Sigmoid colon (tissue), 4 donors: ENCODE results near the gene NAA50.
A peak's percentile ranks its signal among the peaks of the same experiment; 100 is the strongest.

ENCODE experiments used
- POLR2A ChIP-seq, 2 donors: fragments of 450-650 bp; IDR thresholded peaks; one replicate each; pipeline ENCODE4 v1.6.1; 2016; ENCODE audit warnings: antibody characterized with exemption in 2 of 2, mild to moderate bottlenecking in 2 of 2, moderate library complexity in 2 of 2
- POLR2AphosphoS5 ChIP-seq, 4 donors: sonication (generic); formaldehyde crosslinking; IDR thresholded peaks; one replicate each; pipeline ENCODE4 v1.6.1; 2017; ENCODE audit warnings: antibody characterized with exemption in 4 of 4
- TF ChIP-seq, protein P1 (sequence below), 4 experiments: fragments of 450-650 bp in 3 of 4; fragments of 200-600 bp in 1 of 4; IDR thresholded peaks; one replicate each; pipeline ENCODE4 v1.5.1; 2016 to 2019; ENCODE audit warnings: antibody characterized with exemption in 4 of 4, mild to moderate bottlenecking in 3 of 4, moderate library complexity in 2 of 4

DNA sequence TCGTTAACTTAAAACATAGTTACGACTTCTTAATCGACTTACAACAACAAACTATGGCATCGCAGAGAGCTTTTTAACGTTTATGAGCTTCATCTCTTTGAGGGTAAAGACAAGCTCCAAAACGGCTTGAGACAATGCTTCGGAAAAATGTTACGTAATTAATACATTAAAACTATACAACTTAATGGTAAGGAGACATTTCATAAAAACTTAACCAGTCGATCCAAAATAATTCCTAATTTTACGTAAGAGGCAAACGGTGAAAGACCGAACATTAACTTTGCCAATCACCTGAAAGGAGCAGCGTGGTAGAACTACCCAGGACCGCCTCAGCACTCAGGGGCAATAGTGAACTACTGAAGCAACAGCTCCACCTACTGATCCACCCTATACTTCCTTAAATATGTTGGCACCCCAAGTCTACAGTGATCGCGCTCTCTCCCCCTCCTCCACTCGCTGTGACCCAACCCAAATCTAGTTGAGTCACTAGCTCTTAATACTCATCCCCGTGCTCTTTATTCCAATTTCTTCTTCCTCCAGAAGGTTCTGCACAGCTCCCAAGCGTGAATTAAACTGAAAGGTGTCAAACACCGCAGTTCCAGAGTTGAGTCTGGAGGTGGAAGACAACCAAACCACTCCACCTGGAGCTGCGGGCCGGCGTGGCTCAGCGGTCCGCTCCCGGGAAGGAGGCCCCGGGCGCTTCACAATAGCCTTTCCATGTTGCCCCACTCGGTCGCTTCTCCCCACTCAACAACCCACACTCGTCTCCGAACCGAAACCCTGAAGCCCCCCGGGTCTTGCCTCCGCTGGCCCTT is 901 bp downstream of the NAA50 start:
- TF ChIP-seq, protein P1, sequence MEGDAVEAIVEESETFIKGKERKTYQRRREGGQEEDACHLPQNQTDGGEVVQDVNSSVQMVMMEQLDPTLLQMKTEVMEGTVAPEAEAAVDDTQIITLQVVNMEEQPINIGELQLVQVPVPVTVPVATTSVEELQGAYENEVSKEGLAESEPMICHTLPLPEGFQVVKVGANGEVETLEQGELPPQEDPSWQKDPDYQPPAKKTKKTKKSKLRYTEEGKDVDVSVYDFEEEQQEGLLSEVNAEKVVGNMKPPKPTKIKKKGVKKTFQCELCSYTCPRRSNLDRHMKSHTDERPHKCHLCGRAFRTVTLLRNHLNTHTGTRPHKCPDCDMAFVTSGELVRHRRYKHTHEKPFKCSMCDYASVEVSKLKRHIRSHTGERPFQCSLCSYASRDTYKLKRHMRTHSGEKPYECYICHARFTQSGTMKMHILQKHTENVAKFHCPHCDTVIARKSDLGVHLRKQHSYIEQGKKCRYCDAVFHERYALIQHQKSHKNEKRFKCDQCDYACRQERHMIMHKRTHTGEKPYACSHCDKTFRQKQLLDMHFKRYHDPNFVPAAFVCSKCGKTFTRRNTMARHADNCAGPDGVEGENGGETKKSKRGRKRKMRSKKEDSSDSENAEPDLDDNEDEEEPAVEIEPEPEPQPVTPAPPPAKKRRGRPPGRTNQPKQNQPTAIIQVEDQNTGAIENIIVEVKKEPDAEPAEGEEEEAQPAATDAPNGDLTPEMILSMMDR (IDR thresholded peaks at IDR 0.05) = peak; percentile 52 to 65 (median 59)
- TF ChIP-seq POLR2AphosphoS5 (IDR thresholded peaks at IDR 0.05) (peak in 3 of 4 donors; percentile 12 to 70 (median 61)), POLR2A (IDR thresholded peaks at IDR 0.05) (peak in 1 of 2 donors; percentile 6)
